Fibroblast of skin of left quadriceps (primary cell): Measurements from ENCODE around the gene CDCA4.
A peak's percentile ranks its signal among the peaks of the same experiment; 100 is the strongest.

Experiments used
- DNase-seq, 2 experiments: peaks; one replicate each; pipeline ENCODE4 v3.0.0-alpha.2; 2013; ENCODE audit warnings: low read depth in 2 of 2

Gene CDCA4

DNA sequence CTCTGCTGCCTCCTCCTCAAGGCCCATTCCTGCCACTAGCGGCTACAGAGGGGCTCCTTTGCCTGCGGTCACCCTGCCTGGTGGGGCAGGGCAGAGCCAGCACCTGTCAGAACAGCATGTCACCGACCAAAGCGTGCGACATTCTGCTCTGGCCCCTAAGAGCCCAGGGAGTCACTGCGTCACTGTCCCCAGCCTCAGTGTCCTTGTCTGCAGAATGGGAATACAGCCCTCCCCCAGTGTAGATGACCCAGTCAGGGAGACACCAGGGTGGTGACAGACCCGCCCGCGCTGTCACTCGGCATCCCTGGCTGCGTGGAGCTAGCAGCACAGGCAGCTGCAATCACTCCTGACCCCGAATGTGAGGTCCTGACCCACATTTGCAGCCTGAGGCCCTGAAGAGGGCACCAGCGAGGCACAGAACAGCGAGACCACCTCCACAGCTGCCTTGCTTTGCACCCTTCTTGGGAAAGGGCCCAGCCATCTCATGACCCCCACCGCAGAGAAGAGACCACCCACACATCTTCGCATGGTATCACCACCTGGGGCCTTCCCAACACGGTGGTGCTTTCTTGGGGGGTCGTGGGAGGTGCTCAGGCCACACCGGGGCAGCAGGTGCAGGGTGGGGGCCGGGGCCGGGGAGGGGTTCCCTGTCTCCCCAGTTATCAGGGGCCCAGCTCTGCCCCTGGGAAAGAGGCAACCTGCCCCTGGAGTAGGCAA is 45.2 kb downstream of the CDCA4 start:
- no peak for DNase-seq

GRCh38 chr14:104974665-104975390 is 46.1 kb downstream of the CDCA4 start:
- no peak for DNase-seq

- DNase-seq = no peak
Observed at GRCh38 chr14:104974146-104974541, 46.7 kb downstream of the CDCA4 start.

DNA sequence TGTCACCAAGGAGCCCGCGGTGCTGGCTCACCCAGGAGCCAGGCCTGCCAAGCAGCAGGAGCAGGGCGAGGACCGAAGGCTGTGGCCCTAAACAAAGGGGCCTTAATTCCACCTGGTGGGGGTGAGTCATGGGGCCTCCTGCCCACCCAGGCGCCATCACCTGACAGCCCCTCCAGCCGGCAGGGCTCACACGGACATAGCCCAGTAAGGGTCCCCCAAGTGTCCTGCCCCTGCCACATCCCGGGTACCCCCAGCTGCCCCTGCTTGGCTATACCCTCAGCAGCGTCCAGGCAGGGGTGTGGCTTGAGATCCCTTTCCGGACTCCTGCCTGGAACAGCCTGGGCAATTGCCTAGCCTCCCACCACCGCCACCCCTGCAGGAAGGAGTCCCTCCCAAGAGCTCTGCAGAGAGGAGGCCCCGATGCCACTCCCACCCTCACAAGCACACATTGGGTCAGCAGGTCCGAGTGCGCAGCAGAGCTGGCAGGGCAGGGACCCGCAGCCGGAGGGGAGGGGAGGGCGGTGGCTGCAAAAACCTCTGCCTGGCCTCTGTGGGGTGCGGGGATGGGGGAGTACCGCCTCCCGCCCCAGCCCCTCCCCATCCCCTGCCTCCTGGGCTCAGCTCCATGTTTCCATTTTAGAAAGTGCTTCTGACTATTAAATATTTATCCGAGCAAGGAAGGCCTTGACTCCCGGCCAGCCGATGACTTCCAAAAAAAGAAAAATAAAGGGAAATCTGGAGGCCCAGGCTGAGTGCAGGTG is 47.3 kb downstream of the CDCA4 start:
- DNase-seq = peak in 1 of 2 experiments; percentile 28

DNA sequence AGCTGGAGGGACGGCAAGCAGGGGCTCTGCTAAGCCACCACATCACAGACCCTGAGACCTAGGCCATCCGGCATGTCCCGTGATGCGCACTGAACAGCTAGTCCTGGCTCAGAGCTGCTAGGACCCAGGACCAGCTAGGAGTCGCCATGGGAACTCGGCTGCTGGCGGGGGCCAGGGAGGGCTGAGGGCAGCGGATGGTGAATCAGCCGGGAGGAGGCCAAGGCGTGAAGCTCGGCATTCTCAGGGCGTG is 47.8 kb downstream of the CDCA4 start:
- DNase-seq = peak; percentile 81 to 83

DNA sequence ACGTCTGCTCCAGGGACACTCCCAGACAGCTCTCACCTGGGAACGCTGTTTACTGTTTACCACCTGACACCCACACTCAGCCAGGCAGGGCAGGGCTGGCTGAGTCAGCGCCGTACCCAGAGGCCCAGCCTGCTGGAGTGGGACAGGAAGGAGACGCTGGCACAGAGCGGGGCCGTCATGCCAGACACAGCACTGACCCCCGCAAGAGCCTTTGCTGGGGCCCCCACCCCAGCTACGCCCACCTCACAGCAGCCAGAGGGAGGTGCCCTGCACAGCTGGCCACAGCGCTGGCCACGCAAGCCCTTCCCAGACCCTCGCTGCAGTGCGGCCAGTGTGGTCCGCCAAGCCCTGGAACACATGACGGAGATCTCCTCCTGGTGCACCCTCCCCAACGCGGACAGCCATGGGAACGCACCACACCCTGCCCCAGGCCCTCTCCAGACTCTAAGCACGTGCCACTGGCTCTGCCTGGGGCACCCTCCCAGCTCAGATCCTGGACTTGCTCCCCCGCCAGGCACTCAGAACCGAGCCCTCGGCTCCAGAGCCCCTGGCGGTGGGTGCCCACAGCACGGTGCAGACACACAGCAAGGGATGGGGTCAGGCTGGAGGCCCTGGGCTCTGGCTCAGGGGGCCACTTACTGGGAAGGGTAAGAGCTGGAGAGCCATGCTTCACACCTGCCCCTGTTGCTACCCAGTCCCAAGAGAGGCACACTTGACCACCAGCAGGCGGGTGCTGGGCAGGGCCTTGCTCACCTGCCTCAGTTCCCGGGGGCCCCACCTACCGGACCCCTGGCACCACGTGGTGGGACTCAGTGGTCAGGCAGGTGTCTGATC is 48.4 kb downstream of the CDCA4 start:
- DNase-seq = no peak

DNA sequence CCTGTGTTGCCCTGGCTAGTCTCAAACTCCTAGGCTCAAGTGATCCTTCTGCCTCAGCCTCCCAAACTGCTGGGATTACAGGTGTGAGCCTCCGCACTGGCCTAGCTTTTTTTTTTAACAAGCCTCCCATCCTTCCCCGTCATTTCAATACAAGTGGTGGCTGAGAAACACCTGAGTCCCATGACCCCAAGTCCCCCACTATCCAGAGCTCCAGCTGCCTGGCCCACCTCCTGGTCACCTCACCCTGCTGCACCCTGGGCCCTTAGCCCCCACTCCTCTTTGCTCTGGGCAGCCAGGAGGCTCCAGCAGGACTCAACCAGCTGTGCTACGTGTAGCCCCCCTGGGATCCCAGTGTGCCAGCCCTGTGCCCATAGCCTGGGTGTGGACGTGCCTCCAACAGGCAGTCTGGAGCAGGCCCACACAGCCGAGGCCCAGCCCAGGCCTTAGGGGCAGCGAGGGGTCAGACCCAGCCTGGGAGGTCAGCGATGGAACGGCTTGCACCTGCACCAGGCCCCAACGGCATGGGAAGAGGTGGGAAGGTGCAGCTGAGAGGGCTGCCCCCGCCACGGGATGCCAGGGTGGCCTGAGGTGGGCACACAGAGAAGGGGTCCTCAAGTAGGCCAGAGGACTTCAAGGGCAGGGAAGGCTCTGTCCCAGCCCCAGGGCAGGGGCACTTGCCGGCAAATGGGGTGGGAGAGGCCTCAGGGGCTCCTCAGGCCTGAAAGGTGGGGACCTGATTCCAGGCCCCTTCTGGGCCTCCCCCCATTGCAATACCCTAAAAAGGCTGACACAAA is 49.2 kb downstream of the CDCA4 start:
- DNase-seq = no peak

- DNase-seq = peak; percentile 44 to 49
Observed at GRCh38 chr14:104970231-104971068, 50.4 kb downstream of the CDCA4 start.

- no peak for DNase-seq
Observed at GRCh38 chr14:104969741-104970230, 51.1 kb downstream of the CDCA4 start.

DNA sequence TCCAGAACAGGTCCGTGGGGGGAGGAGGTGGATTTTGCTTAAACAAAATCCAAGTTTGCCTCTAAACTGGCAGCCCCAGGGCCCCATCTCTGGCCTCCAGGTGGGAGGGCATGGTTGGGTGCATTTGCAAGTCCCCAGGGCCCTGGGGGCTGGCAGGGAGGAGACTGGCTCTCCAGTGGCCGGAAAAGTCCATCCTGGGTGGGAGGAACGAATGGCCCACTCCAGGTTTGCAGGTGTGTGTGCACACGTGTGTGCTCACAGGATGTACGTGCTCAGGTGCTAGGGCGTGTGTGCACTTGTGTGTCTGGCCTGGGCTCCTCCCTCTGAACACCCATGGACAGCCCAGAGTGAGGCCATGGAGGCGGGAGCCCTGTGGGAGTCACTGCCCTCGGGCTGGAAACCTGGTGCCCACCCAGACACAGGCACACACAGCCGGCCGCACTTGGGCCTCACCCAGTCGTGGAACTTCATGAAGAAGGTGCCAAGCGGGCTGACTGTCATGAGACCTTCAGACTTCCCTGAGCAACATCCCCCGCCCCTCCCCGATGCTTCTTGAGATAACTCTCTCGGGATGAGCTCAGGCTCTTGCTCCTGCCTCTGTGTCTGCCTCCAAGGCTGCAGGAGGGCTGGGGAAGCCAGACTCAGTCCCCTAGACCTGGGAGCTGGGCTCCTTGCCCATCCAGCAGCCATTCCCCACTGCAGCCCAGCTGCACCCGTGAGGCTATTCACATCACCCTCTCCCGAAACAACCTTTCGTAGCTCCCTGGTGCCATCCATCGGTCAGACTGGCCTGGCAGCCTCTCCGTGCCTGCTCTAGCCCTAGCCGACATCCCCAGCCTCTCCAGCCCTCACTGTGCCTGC is 52.1 kb downstream of the CDCA4 start:
- no peak for DNase-seq

GRCh38 chr14:104968153-104968527 is 52.7 kb downstream of the CDCA4 start:
- DNase-seq = peak in 1 of 2 experiments; percentile 27

- DNase-seq = no peak
Observed at GRCh38 chr14:104967386-104968152, 53.3 kb downstream of the CDCA4 start.

GRCh38 chr14:104966981-104967385 is 53.9 kb downstream of the CDCA4 start:
- no peak for DNase-seq

DNA sequence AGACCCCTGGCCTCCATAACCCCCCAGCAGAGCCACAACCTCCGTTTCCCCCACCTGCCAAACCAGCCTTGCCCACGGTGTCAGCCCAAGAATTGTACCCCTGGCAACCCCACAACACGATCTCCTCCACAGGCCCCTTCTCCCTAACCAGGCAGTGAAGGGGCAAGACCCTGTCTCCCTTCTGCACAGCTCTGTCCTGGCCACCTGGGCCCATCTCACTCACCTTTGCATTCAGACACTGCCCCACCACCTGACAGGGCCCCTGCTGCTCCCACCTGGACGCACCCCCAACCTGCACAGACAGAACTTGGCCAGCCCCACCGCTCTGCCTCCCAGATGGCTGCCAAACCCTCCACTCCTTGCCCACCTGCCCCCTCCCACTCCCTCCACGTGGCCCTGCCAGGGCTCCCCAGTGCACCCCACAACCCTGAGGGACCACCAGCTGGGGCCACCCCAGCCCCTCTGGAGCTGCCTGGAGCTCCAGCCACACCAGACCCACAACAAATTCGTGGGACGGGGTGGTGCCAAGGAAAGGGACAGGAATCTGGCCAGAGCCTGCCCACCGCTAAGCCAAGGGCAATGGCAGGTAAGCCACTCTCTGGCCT is 54.5 kb downstream of the CDCA4 start:
- no peak for DNase-seq

DNA sequence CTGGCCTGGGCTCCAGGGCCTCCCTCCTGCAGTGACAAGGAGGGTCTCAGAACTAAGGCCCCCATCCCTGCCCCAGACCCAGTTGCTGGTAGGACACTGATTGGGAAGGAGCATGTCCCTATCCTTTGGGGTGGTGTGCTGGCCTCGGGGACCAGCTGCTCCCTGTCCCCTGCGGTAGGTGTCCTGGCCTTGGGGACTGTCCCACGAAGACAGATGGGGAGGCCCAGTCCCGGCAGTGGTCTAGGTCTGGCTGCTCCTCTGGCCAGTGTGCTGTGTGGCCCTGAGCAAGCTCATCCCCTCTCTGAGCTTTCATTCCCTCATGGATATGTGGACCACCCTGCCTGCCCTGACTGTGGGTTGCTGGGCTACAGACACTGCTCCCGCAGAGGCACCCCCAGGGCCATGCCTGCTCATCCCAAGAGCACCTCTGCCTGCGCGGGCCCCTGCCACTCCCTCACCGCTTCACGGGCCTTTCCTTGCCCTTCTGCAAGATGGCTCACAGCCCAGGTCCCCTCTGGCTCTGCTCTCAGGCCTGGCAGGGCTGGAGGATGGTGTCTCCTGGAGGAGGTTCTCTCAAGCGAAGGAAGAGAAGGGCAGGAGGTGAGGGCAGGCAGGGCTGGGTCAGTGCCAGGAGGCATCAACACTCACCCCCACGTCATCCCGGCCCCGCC is 55.2 kb downstream of the CDCA4 start:
- DNase-seq = no peak

DNA sequence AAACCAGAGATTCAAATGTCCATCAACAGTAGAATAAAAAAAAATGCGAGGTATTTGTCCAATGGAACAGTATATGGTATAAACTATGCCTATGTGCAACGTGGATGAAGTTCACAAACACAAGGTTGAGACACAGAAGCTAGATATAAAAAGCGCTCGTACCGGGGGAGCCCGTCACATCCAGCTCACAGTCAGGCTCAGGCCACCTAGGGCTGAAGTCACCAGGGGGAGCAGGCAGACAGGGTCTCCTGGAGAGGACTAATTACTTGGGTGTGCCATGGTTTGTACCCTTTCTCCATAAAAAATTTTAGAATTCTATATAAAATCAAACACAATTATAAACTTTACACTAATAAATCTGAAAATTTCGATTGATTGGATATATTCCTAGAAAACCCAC is 56.3 kb downstream of the CDCA4 start:
- no peak for DNase-seq
